NCI-H226 (cell line): ENCODE results near the gene SBK1.
"Not testable (repeated sequence)": the region's sequence is repeated elsewhere in the genome, so short reads cannot be mapped to it uniquely, and the experiment has no call there.

ENCODE experiments used
- DNase-seq: peaks from one replicate; pipeline ENCODE4 v3.0.0-alpha.2; 2015

SBK1 gene

DNA sequence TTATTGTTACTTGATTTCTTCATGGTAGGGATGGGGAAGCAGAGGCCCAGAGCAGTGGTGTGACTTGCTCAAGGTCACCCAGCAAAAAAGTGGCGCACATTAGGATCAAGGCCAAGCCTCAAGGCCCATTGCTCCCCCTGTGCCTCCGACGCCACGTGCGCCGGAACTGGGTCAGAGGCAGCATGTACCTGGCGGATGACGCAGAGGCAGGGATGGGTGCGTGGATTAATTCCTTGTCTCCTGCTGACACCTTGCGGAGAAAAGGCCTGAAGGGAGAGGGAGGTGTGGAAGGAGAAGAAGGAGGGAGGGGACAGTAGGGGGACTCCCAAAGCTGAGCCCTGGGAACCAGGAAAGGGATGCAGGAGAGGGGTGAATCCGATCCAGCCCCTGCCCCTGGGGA lies 18.5 kb downstream of the SBK1 start:
- DNase-seq: no peak

DNA sequence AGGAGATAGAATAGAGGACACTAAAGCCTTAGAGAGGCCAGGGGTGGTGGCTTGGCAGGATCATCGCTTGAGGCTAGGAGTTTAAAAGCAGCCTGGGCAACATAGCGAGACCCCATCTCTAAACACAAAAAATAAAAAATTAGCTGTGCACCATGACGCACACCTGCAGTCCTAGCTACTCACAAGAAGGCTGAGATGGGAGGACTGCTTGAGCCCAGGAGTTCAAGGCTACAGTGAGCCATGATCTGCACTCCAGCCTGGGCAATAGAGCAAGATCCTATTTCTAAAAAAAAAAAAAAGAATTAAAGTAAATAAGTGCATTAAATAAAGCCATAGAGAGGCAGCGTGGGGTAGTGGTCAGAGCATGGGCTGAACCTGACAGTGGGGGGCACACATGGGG lies 19.1 kb downstream of the SBK1 start:
- no peak for DNase-seq

DNA sequence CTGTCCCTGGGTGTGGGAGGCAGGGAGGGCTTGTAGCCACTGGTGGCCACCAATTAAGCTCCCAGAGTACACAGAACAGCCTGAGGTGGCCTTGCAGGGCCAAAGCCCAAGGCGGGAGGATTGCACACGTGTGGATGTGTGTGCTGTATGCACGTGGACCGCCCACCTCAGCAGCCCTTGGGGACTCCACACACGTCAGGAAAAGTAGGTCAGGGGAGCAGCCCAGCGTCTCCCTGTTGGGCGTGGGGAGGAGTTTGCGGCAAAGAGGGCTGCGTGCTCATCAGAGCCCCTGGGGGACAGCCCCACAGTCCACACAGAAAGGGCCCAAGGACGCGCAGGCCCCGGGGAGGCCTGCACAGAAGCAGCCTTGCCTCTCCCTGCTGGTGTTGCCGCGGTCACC lies 19.6 kb downstream of the SBK1 start:
- no peak for DNase-seq

DNA sequence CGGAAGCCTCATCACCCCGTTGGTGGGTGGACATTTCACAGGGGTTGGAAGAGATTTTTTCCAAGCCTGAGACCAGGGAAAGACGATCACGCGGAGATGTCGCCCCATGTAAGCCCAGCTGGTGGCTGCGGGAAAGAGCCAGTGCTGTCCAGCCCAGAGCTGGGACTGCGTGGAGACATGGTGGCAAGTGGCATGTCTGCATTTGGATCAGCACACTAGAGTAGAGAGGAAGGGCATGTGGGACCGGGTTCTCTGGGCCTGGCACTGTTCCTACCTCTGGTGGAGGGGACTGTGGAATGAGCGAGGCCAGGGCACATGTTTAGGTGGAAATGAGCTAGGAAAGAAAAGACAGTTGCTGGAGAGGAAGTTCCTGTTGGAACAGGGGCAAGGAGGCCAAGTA lies 20.0 kb downstream of the SBK1 start:
- no peak for DNase-seq

DNA sequence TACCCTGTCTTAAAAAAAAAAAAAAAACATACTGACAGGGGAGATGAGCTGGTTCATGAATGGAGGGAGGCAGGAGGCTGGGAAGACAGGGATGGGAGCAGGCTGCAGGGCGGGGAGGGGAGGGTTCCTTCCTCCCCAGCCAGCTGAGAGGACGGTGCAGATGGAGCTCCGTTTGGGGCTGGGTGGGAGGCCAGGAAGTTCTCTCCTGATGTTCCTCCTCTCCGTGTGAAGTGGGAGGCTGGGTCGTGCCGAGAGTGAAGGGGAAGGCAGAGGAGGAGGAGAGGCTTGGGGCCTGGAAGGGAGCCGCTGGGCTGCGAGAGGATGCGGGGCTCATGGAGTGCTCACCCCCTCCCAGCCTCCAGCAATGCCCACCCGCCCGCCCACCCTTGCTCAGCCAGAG lies 21.3 kb downstream of the SBK1 start:
- no peak for DNase-seq

GRCh38 chr16:28316054-28316453 lies 23.7 kb downstream of the SBK1 start:
- no peak for DNase-seq

GRCh38 chr16:28317040-28317880 lies 24.9 kb downstream of the SBK1 start:
- DNase-seq: peak; percentile 12

DNA sequence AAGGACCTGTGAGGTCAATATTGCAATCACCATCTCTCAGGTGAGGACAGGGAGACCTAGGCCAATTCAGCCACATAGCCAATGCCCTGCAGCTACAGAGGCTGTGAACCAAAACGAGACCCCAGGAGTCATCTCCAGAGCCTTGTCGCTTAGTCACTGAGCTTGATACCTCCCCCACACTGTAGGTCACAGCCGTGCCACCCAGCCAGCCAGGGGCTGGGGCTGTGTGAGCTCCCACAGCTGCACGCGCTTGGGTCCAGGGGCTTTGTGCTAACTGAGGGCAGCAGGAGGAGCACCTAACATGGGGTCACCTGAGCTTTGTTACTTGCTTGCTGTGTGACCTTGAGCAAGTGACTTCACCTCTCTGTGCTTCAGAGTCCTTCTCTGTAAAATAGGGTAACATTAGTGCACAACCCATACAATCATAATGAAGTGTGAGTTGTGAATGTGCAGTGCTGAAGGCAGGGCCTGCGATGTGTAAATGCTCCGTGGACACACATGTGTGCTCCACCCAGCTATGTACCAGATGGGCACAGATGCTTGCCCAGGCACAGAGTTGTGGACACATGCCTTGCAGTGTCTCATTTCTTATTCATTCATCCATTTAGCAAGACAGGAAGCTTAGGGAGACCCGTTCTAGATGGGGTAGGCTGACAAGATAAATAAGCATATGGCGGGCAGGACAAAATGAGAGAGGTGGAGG lies 25.9 kb downstream of the SBK1 start:
- no peak for DNase-seq

DNA sequence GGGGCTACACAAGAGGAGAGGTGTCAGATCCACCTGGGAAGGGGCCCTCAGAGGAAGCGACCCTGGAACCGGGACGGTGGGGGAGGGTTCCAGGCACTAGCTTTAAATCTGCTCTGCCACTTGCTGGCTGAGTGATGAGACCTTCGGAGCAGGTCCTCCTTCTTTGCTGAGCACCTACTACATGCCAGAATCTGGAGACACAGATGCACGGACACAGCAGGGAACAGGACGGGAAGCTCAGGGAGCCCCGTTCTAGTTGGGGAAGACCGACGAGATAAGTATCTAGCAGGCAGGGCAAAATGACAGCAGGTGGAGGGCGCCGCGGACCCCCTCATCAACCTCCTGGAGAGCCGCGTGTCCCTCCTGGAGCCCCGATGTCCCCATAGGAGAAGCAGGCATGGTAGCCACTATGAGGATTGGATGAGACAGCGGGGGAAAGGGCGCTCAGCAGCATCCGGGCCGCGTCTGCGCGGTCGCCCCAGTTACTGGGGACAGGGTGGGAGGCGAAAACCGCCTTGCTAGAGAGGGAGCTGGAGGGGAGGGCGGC lies 27.2 kb downstream of the SBK1 start:
- DNase-seq: no peak

DNA sequence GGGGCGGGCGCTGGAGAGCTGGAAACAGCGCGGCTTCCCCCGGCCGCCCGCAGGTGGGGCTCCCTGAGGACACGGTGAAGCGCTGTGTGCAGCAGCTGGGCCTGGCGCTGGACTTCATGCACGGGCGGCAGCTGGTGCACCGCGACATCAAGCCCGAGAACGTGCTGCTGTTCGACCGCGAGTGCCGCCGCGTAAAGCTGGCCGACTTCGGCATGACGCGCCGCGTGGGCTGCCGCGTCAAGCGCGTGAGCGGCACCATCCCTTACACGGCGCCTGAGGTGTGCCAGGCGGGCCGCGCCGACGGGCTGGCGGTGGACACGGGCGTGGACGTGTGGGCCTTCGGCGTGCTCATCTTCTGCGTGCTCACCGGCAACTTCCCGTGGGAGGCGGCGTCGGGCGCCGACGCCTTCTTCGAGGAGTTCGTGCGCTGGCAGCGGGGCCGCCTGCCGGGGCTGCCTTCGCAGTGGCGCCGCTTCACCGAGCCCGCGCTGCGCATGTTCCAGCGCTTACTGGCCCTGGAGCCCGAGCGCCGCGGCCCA lies 27.8 kb downstream of the SBK1 start:
- no peak for DNase-seq

DNA sequence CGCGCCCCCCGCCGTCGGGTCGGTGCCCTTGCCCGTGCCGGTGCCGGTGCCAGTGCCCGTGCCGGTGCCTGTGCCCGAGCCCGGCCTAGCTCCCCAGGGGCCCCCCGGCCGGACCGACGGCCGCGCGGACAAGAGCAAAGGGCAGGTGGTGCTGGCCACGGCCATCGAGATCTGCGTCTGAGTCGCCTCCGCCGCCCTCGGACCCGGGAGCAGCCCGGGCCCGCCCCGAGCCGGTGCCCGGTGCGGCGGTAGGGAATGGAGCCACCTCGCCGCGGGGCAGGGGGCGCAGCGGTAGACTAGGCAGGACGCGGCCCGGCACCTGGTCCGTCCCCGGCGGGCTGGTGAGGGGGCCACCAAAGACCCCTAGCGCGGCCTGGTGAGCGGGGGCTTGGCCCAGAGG lies 28.4 kb downstream of the SBK1 start:
- DNase-seq: no peak

- no peak for DNase-seq
Observed at GRCh38 chr16:28321700-28322411, 29.5 kb downstream of the SBK1 start.

DNA sequence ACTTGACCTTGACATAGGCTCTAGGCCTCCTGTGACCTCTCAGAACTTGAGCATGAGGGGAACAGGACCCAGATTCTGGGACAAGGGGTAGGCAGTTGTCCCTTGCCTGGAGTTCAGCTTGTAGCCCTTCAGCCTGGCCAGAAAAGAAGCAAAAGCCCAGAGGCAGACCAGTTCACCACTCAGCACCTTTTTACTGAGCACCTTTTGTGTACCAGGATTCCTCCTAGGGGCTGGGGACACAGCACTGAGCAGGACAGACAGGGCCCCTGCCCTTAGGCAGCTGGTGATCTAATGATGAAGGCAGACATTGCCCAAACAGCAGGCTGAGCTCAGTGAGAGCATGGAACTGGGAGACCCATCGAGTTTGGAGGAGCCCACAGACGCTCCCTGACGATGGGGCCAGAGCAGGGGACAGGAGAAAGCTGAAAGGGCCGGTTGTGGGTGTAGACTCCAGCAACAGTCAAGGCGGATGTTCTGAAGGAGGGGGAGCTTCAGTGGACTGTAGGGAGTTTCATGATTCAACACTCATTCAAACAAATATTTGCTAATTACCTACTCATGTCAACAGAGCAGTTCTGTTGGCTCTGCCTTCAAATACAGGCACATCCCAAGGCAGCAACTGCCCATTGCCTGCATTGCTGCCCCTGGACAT lies 32.0 kb downstream of the SBK1 start:
- no peak for DNase-seq

GRCh38 chr16:28324887-28325279 lies 32.6 kb downstream of the SBK1 start:
- no peak for DNase-seq

DNA sequence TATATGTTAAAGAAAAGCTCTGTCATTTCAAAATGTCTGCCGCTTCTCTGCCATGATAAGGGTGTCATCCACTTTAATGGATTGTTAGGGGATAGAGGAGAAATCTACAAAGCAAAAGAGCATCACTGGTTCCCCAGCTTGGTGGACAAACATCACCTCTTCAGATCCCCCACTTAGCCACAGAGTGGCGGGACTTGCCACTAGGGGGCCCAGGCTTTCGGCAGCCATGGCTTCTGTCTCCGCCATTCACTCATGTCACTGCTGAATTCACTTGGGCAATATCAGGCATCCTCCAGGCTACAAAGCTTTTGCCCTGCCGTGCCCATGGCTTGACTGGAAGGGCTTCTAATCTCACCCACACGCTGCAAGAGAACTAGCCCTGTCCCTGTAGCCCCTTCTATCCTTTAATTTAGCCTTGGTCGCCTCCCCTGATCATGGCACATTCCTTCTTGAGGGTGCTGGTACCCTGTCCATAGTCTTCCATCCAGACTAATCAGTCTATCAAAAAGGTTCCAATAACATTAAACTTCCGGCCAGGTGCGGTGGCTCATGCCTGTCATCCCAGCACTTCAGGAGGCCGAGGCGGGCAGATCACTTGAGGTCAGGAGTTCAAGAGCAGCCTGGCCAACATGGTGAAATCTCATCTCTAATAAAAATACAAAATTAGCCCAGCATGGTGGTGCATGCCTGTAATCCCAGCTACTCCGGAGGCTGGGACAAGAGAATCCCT lies 34.7 kb downstream of the SBK1 start:
- no peak for DNase-seq

DNA sequence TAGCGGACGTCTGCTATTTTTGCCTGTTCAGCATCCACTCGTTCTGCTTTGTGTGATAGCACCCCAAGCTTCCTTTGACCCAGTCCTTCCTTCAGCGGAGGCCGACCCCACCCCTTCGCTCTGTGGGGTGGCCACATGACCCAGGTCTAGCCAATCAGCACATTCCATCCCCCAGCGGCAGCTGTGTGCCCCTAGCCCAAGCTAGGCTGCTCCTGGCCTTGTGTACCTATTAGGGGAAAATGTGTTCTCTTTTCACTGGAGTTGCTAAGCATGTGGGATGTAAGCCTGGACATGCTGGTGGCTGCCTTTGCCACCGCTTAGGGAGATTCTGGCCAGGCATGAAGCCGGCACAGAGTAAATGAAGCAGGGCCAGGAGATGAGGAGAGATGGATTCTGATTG lies 37.9 kb downstream of the SBK1 start:
- DNase-seq: not testable (repeated sequence)

DNA sequence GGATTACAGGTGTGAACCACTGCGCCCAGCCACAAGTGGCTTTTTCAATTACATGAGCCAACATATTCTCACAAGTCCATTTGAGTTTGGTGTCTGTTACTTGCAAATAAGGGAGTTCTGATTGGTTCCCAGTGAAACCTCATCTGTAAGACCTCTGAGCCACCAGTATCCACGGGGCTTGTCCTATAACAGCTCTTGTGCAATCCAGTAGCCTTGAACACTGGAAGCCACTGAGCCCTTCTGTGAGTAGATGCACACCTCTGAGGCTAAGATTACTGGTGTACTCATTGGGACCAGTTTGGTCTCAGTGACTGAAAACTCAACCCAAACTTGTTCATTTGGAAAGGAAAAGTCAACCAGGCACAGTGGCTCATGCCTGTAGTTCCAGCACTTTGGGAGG lies 38.7 kb downstream of the SBK1 start:
- DNase-seq: not testable (repeated sequence)

GRCh38 chr16:28332632-28333031 lies 40.3 kb downstream of the SBK1 start:
- not testable (repeated sequence) for DNase-seq

GRCh38 chr16:28335678-28336077 lies 43.4 kb downstream of the SBK1 start:
- not testable (repeated sequence) for DNase-seq

- DNase-seq: not testable (repeated sequence)
Observed at GRCh38 chr16:28336940-28337710, 44.8 kb downstream of the SBK1 start.

DNA sequence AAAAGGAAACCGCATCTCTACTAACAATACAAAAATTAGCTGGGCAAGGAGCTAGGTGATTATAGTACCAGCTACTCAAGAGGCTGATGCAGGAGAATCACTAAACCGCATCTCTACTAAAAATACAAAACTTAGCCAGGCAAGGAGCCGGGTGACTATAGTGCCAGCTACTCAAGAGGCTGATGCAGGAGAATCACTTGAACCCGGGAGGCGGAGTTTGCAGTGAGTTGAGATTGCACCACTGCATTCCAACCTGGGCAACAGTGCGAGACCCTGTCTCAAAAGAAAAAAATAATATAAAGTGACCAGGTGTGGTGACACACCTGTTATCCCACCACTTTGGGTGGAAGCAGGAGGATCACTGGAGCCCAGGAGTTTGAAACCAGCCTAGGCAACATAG lies 45.9 kb downstream of the SBK1 start:
- not testable (repeated sequence) for DNase-seq
